Suprapubic skin (tissue), 4 donors: Measurements from ENCODE around the gene NUP210L. TPM values are rescaled to one million over a fixed set of nuclear protein-coding genes. Genes with fewer than 3 reads are reported as not detected.

Experiments used
- DNase-seq, 2 donors: peaks; one replicate each; pipeline ENCODE4 v3.0.0-alpha.2; 2019; ENCODE audit warnings: low spot score in 2 of 2
- H3K27ac ChIP-seq: fragments of 200-600 bp; sonication (generic); one replicate; pipeline ENCODE4 v1.5.1; 2019
- H3K27me3 ChIP-seq: fragments of 200-600 bp; sonication (generic); one replicate; pipeline ENCODE4 v1.5.1; 2019
- H3K36me3 ChIP-seq: fragments of 200-600 bp; sonication (generic); one replicate; pipeline ENCODE4 v1.5.1; 2019
- H3K4me1 ChIP-seq: fragments of 200-600 bp; sonication (generic); one replicate; pipeline ENCODE4 v1.5.1; 2019
- H3K4me3 ChIP-seq: fragments of 200-600 bp; sonication (generic); one replicate; pipeline ENCODE4 v1.5.1; 2019; ENCODE audit warnings: mild to moderate bottlenecking
- H3K9me3 ChIP-seq: fragments of 200-600 bp; sonication (generic); one replicate; pipeline ENCODE4 v1.5.1; 2019
- CTCF ChIP-seq, 2 donors: fragments of 200-600 bp in 1 of 2; fragments of 450-650 bp in 1 of 2; sonication (generic) in 1 of 2; IDR thresholded peaks; one replicate each; pipeline ENCODE4 v1.5.1; 2016 to 2019; ENCODE audit warnings: antibody characterized with exemption in 2 of 2, mild to moderate bottlenecking in 1 of 2, moderate library complexity in 1 of 2
- EP300 ChIP-seq: sonication (generic); formaldehyde crosslinking; IDR thresholded peaks from one replicate; pipeline ENCODE4 v1.6.1; 2017; ENCODE audit warnings: antibody characterized with exemption
- POLR2A ChIP-seq, 2 donors: fragments of 450-650 bp; IDR thresholded peaks; one replicate each; pipeline ENCODE4 v1.6.1; 2017; ENCODE audit warnings: antibody characterized with exemption in 2 of 2, mild to moderate bottlenecking in 2 of 2, moderate library complexity in 2 of 2
- POLR2AphosphoS5 ChIP-seq, 3 donors: sonication (generic); formaldehyde crosslinking; IDR thresholded peaks; one replicate each; pipeline ENCODE4 v1.6.1; 2017; ENCODE audit warnings: antibody characterized with exemption in 3 of 3
- WGBS: methylation state at CpG from one replicate; pipeline ENCODE4 v1.1.5; 2018; 5-methylcytosine and 5-hydroxymethylcytosine counted together
- total RNA-seq, 4 donors: library from RNA; depleted of rRNA; stranded (reverse); fragments of >200 nt; gene quantifications; one replicate each; pipeline ENCODE4 v1.1.0, GENCODE V29; 2016

Gene NUP210L
- total RNA-seq, 4 donors from 2014 or later, result not detected

- Histone ChIP-seq H3K9me3 (no peaks in the 10 kb centered on the region), H3K36me3 (peaks cover 16% of the 10 kb centered on the region), H3K27ac (peak overlapping the region; percentile 95), H3K4me1 (peaks cover 74% of the 10 kb centered on the region), H3K27me3 (no peaks in the 10 kb centered on the region), H3K4me3 (peak overlapping the region; percentile 70)
- TF ChIP-seq POLR2AphosphoS5 (IDR thresholded peaks at IDR 0.05) (no peak), CTCF (IDR thresholded peaks at IDR 0.05) (no peak), POLR2A (IDR thresholded peaks at IDR 0.05) (no peak), EP300 (no peak)
- WGBS, result 1% methylated on average over 22 of the region's 22 CpGs
- DNase-seq, result peak; percentile 78 to 82
These were observed 191.0 kb downstream of the NUP210L start for GRCh38 chr1:153963850-153964331.

- peaks cover 73% of the 10 kb centered on the region for H3K4me1 ChIP-seq
- no peaks in the 10 kb centered on the region for H3K9me3 ChIP-seq
- peak within 1 kb of the TSS; percentile 95 for H3K27ac ChIP-seq
- peak within 1 kb of the TSS; percentile 70 for H3K4me3 ChIP-seq
- TF ChIP-seq POLR2A (IDR thresholded peaks at IDR 0.05) (peak in 1 of 2 donors; percentile 54), EP300 (no peak), CTCF (IDR thresholded peaks at IDR 0.05) (no peak), POLR2AphosphoS5 (IDR thresholded peaks at IDR 0.05) (peak in 1 of 3 donors; percentile 54)
- WGBS, result under 1% methylated on average over 46 of the region's 54 CpGs
- no peaks in the 10 kb centered on the region for H3K27me3 ChIP-seq
- DNase-seq, result peak; percentile 99
- peaks cover 16% of the 10 kb centered on the region for H3K36me3 ChIP-seq
These were observed 191.6 kb downstream of the NUP210L start, which contains the start of gene SLC39A1 for GRCh38 chr1:153963030-153963849. SLC39A1 (minus strand) TSS chr1:153963537; CDS start chr1:153962715, 822 bp downstream.

- DNase-seq, result no peak
- TF ChIP-seq POLR2AphosphoS5 (IDR thresholded peaks at IDR 0.05) (no peak), CTCF (IDR thresholded peaks at IDR 0.05) (no peak), POLR2A (IDR thresholded peaks at IDR 0.05) (no peak), EP300 (no peak)
- peak overlapping the region; percentile 70 for H3K4me3 ChIP-seq
- peaks cover 16% of the 10 kb centered on the region for H3K36me3 ChIP-seq
- H3K9me3 ChIP-seq, result no peaks in the 10 kb centered on the region
- H3K4me1 ChIP-seq, result peaks cover 72% of the 10 kb centered on the region
- peak overlapping the region; percentile 95 for H3K27ac ChIP-seq
- H3K27me3 ChIP-seq, result no peaks in the 10 kb centered on the region
- 16% methylated on average over 8 of the region's 16 CpGs for WGBS
These were observed 192.5 kb downstream of the NUP210L start for GRCh38 chr1:153962088-153963029.

GRCh38 chr1:153961421-153961820, 193.5 kb downstream of the NUP210L start:
- TF ChIP-seq POLR2AphosphoS5 (IDR thresholded peaks at IDR 0.05), result no peak
- no peak for TF ChIP-seq EP300
- TF ChIP-seq POLR2A (IDR thresholded peaks at IDR 0.05), result no peak
- no peak for TF ChIP-seq CTCF (IDR thresholded peaks at IDR 0.05)
- DNase-seq, result no peak
- WGBS, result 68% methylated on average over 4 of the region's 4 CpGs
- Histone ChIP-seq H3K4me3 (peak overlapping the region; percentile 70), H3K36me3 (peaks cover 16% of the 10 kb centered on the region), H3K27me3 (no peaks in the 10 kb centered on the region), H3K27ac (peak overlapping the region; percentile 95), H3K4me1 (peaks cover 77% of the 10 kb centered on the region), H3K9me3 (no peaks in the 10 kb centered on the region)
